Measurements from ENCODE around the gene CLRN3.

GRCh38 chr10:127882801-127883459 lies 9.8 kb downstream of the CLRN3 start:
- TF ChIP-seq, protein P1, sequence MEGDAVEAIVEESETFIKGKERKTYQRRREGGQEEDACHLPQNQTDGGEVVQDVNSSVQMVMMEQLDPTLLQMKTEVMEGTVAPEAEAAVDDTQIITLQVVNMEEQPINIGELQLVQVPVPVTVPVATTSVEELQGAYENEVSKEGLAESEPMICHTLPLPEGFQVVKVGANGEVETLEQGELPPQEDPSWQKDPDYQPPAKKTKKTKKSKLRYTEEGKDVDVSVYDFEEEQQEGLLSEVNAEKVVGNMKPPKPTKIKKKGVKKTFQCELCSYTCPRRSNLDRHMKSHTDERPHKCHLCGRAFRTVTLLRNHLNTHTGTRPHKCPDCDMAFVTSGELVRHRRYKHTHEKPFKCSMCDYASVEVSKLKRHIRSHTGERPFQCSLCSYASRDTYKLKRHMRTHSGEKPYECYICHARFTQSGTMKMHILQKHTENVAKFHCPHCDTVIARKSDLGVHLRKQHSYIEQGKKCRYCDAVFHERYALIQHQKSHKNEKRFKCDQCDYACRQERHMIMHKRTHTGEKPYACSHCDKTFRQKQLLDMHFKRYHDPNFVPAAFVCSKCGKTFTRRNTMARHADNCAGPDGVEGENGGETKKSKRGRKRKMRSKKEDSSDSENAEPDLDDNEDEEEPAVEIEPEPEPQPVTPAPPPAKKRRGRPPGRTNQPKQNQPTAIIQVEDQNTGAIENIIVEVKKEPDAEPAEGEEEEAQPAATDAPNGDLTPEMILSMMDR (IDR thresholded peaks at IDR 0.05 in 4 of 5, conservative IDR thresholded peaks at IDR 0.05 in 1 of 5) = no peak
- no peak for TF ChIP-seq POLR2A (IDR thresholded peaks at IDR 0.05)

Data from gastrocnemius medialis (tissue), 4 donors.